Middle frontal gyrus (tissue), 1 donor: Measurements from ENCODE around the gene PAQR5.

Source experiments
- DNase-seq: peaks from one replicate; pipeline ENCODE4 v3.0.0-alpha.2; 2015; ENCODE audit warnings: low spot score; ENCODE audit errors: extremely low spot score

PAQR5 gene

DNA sequence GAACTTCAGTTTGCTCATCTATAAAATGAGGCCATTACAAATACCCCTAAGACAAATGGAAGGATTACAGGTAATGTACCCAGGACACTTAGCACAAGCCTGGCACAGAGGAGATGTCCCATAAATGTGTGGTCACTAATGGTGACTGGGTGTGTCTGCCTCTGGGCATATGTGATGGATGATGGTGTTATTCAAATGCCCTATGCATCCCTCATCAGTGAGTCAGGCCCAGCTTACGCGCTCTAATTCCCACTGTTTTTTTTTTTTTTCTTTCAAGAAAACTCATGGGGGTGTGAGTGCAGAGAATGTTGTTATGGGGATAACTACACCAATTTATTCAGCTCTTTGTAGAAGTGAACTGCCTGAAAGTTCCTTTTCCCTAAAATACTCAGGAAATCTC lies 91.9 kb downstream of the PAQR5 start:
- DNase-seq, result no peak

DNA sequence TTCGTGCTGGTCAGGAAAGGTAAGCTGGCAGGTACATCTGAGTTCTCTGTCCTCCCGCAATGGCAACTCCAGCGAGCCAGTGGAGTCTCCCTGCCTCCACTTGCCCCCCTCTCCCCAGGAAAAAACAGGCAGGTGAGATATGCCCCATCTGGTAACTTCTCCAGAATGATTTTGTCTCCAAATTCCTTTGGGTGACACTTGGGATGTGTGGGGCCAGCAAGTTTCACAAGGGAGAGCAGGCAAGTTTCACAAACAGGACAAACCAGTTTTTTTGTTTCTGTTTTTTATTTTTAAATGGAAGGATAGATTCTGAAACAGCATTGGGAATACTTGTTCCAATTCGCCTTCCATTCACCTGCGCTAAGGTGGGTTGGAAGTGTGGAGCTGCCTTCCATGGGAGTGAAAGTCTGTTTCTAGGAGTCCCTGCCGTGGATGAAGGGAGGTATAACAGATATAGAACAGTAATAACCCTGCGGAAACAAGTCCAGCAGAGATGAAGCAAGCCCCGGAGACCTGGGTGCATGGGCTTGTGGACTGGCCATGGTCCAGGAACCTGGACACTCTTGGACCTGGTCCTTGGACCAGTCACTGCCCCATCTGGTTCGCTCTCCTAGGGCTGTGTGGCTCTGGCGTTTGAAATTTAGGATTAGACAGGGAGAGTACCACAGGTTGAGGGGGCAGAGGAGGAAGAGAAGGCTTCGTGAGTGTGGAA lies 92.5 kb downstream of the PAQR5 start:
- no peak for DNase-seq

GRCh38 chr15:69392352-69392751 lies 93.6 kb downstream of the PAQR5 start:
- no peak for DNase-seq

- no peak for DNase-seq
Observed at GRCh38 chr15:69393831-69394491, 95.2 kb downstream of the PAQR5 start.

DNA sequence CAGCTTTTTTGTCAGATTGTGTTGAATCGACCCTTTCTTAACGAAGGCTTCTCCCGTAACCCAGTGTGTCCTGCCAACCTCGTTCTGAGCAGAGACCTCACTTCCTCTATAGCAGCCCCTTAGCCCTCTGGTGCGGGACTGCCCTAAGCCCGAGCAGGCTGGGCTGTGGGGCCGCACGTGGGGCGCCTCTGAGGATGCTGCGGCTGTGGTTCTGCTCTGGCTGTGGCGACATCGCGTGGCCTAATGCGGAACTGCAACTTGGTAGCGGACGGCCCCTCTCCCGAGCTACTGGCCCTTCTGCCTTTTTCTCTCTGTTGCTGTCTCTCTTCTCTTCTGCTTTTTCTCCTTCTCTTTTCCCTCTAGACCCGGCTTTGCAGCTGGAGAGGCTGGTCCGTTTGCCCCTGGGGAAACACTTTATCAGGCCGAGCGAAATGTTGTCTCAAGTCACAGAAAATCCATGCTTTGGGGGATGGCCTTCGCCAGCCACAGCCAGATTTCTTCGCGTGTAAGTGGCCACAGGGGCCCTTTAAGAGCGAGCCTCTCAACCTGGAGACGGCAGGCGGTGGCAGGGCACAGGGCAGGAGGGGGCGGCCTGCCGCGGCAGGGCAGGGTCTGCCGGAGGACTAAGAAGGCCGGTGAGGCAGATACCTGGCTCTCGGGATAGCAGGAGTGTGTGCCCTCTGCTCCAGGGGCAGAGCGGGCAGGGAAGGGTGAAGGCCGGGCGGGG lies 96.0 kb downstream of the PAQR5 start:
- DNase-seq, result peak; percentile 73

GRCh38 chr15:69395460-69395859 lies 96.7 kb downstream of the PAQR5 start:
- no peak for DNase-seq

GRCh38 chr15:69395991-69396390 lies 97.3 kb downstream of the PAQR5 start:
- no peak for DNase-seq

GRCh38 chr15:69398491-69398891 lies 99.8 kb downstream of the PAQR5 start:
- DNase-seq, result no peak

DNA sequence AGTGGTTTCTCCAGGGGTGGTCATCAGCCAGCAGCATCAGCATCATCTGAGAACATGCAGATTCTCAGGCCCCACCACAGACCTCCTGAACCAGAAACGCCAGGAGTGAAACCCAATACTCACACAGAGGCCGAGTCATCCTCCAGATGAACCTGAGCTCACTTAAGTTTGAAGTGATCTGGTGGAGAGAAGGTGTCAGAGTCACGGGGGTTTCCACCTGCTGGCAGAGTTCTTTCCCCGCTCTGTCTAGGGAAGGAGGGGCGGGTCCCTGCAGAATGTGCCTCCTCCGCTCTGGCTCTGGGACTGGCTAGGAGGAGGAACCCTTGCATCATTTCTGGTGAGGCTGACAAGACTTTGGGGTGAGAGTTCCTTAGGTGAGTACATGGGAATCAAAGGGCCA lies 102.1 kb downstream of the PAQR5 start:
- no peak for DNase-seq

- DNase-seq, result no peak
Observed at GRCh38 chr15:69402816-69403215, 104.1 kb downstream of the PAQR5 start.

- peak; percentile 8 for DNase-seq
Observed at GRCh38 chr15:69403594-69403993, 104.9 kb downstream of the PAQR5 start.

DNA sequence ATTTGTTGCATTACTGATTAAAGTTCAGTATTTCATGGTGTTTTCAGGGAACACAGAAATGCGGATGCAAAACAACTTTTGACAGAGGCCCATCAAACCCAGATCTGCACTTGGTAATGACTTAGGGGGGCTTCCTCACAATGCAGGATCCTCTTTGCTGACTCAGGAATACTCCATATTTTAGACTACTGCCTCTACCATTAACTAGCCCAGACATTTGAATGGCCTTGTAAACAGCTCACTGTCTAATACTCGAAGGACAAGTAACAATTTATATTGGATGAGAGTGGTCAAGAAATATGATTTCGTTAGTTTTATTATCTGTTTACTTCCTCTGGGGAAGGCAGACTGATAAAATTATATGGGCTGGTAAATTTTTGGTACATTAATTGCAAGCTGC lies 106.4 kb downstream of the PAQR5 start:
- DNase-seq, result no peak

- DNase-seq, result no peak
Observed at GRCh38 chr15:69407719-69408400, 109.1 kb downstream of the PAQR5 start.

- no peak for DNase-seq
Observed at GRCh38 chr15:69408841-69409240, 110.1 kb downstream of the PAQR5 start.

GRCh38 chr15:69410248-69410874 lies 111.6 kb downstream of the PAQR5 start:
- DNase-seq, result peak; percentile 7

- no peak for DNase-seq
Observed at GRCh38 chr15:69412274-69412673, 113.6 kb downstream of the PAQR5 start.

GRCh38 chr15:69412701-69413100 lies 114.0 kb downstream of the PAQR5 start:
- no peak for DNase-seq

DNA sequence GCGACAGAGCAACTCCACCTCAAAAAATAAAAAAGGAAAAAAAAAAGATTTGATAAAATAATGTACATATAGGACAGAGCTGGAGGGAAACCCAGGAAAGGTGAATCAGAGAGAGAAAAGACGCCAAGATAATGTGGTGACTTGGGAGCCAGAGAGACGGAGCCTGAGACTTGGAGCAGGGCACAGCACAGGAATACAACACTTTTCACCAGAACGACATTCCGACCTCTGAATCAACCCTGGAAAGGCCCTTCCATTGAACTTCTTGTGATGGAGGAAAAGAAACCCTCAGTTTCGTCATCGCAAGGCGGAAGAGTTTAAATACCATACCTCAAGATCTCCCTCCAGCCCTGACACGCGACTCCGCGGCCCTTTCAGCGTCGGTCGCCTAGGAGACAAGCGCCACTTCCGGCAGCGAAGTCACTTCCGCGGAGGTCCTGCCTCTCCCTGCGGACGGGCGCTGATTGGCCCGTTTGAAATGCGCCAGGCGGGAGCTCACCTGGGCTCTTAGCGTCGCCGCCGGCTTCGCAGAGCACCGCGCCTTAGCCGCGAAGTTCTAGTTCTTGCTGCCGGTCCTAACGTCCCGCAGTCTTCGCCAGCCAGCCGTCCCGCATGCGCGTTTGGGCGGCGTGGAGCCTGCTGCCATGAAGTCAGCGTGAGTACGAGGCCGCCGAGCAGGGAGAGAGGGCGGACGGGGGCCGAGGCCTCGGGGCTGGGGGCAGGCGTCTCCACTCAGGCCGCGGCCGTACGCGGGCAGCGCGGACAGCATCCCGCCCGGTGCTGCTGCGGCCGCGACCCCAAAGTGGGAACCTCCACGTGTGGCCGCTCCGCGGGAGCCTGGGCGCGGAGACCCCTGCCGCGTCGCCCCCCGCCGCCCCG lies 115.3 kb downstream of the PAQR5 start, which contains the start of gene KIF23:
Gene KIF23, plus strand, starts transcription at position 528 of the 879 bp plus-strand sequence. Its CDS starts 117 bp downstream, at position 645.
- peak; percentile 56 for DNase-seq

- no peak for DNase-seq
Observed at GRCh38 chr15:69414701-69415167, 116.0 kb downstream of the PAQR5 start.

GRCh38 chr15:69415381-69415780 lies 116.7 kb downstream of the PAQR5 start:
- no peak for DNase-seq
